Karpas-422 (cell line): ENCODE data around the gene DPY19L2. TPM values are rescaled to one million over a fixed set of nuclear protein-coding genes. Genes with fewer than 3 reads are reported as not detected.
"Not testable (repeated sequence)": the region's sequence is repeated elsewhere in the genome, so short reads cannot be mapped to it uniquely, and the experiment has no call there.

Source experiments
- DNase-seq: peaks from one replicate; pipeline ENCODE4 v3.0.0-alpha.2; 2015
- H2AFZ ChIP-seq: fragments of 200-600 bp; sonication (generic); 2 replicates; pipeline ENCODE4 v1.6.1; 2014; ENCODE audit warnings: antibody characterized with exemption, low read length, mixed read lengths
- H3K27ac ChIP-seq: fragments of 200-600 bp; sonication (generic); 2 replicates; pipeline ENCODE4 v1.5.1; 2014; ENCODE audit warnings: mild to moderate bottlenecking, low read length, moderate library complexity
- H3K27me3 ChIP-seq: fragments of 200-600 bp; sonication (generic); 2 replicates; pipeline ENCODE4 v1.6.1; 2014; ENCODE audit warnings: low read length, mixed read lengths
- H3K36me3 ChIP-seq: fragments of 200-600 bp; sonication (generic); 2 replicates; pipeline ENCODE4 v1.6.1; 2014; ENCODE audit warnings: low read length, mixed read lengths; ENCODE audit not compliant: insufficient read depth
- H3K4me1 ChIP-seq: fragments of 200-600 bp; sonication (generic); 2 replicates; pipeline ENCODE4 v1.6.1; 2014; ENCODE audit warnings: mild to moderate bottlenecking, low read length, mixed read lengths
- H3K4me2 ChIP-seq: fragments of 200-600 bp; sonication (generic); 2 replicates; pipeline ENCODE4 v1.6.1; 2014; ENCODE audit warnings: low read length, low read depth, mild to moderate bottlenecking; ENCODE audit not compliant: poor library complexity, severe bottlenecking
- H3K4me3 ChIP-seq: fragments of 200-600 bp; sonication (generic); 2 replicates; pipeline ENCODE4 v1.5.1; 2014; ENCODE audit warnings: mild to moderate bottlenecking, antibody characterized with exemption, low read length, mixed read lengths
- H3K79me2 ChIP-seq: fragments of 200-600 bp; sonication (generic); 2 replicates; pipeline ENCODE4 v1.6.1; 2014; ENCODE audit warnings: mild to moderate bottlenecking, low read length, mixed read lengths
- H3K9ac ChIP-seq: fragments of 200-600 bp; sonication (generic); 2 replicates; pipeline ENCODE4 v1.6.0; 2014; ENCODE audit warnings: low read length
- H3K9me2 ChIP-seq: fragments of 200-600 bp; sonication (generic), shearing (Covaris generic); replicated peaks from 2 replicates; pipeline ENCODE4 v1.6.0; 2014; ENCODE audit warnings: mild to moderate bottlenecking, low read length, moderate library complexity; ENCODE audit not compliant: insufficient read depth
- H3K9me3 ChIP-seq: fragments of 300-700, 200-600 bp; sonication (generic); 2 replicates; pipeline ENCODE4 v1.6.1; 2014; ENCODE audit warnings: low read length, mixed read lengths
- H4K20me1 ChIP-seq: fragments of 200-600 bp; sonication (generic); 2 replicates; pipeline ENCODE4 v1.6.1; 2014; ENCODE audit warnings: mild to moderate bottlenecking, antibody characterized with exemption, low read length, low read depth; ENCODE audit not compliant: insufficient read depth
- total RNA-seq: library from RNA; depleted of rRNA; stranded (reverse); fragments of >200 nt; shearing (Covaris generic); gene quantifications from 2 replicates; pipeline ENCODE4 v1.2.3, GENCODE V29; 2014; ENCODE audit warnings: low replicate concordance

The DPY19L2 gene
- total RNA-seq, 1 experiment from 2014 or later, result not detected

DNA sequence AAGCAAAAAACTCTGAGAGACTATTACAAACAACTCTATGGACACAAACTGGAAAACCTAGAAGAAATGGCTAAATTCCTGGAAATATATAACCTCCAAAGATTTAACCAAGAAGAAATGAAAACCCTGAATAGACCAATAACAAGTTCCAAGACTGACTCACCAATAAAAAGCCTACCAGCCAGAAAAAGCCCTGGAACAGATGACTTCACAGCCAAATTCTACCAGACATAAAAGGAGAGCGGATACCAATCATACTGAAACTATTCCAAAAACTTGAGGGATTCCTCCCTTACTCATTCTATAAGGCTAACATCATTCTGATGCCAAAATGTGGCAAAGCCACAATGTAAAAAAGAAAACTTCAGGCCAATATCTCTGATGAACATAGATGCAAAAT, 18.8 kb downstream of the DPY19L2 start:
- not testable (repeated sequence) for H3K9ac ChIP-seq, H3K79me2 ChIP-seq, H3K36me3 ChIP-seq, H3K27ac ChIP-seq, H3K9me3 ChIP-seq, H3K4me1 ChIP-seq, DNase-seq, H4K20me1 ChIP-seq, H3K4me2 ChIP-seq, H3K9me2 ChIP-seq, H3K4me3 ChIP-seq, H3K27me3 ChIP-seq, H2AFZ ChIP-seq

DNA sequence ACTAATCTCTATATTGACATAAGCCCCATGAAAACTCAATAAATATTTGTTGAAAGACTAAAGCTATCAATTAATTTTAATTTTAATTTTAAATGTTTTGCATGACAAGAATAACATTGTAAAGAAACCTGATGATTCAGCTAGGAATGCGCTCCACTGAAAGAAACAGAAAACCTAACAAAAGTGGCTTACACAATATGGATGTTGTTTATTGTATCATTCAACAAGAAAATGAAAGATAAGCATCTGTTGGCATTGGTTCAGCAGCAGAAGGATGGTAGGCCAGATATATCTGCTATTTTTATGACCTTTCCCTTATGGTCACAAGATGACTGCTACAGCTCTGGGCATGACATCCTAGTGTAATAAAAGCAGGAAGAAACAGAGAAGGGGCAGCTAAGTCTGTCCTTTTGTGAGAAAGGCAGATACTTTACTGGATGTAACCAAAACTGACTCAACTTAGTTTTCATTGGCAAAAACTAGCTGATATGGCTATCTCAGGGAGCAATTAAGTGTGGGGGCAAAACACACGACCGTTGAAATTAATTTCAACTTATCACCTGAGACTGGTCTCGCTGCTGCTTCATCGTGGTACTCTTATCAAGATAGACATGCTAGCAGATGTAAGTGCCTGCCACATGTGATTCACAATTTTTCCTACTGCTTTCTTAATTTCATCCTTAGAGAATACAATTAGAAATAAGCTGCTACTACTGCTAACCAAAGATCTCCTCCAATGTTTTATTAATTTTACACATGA, 24.7 kb downstream of the DPY19L2 start:
- not testable (repeated sequence) for H3K9ac ChIP-seq, H4K20me1 ChIP-seq, DNase-seq, H3K4me2 ChIP-seq, H3K4me3 ChIP-seq, H3K79me2 ChIP-seq, H3K27ac ChIP-seq, H2AFZ ChIP-seq, H3K36me3 ChIP-seq, H3K9me2 ChIP-seq, H3K4me1 ChIP-seq, H3K27me3 ChIP-seq, H3K9me3 ChIP-seq

DNA sequence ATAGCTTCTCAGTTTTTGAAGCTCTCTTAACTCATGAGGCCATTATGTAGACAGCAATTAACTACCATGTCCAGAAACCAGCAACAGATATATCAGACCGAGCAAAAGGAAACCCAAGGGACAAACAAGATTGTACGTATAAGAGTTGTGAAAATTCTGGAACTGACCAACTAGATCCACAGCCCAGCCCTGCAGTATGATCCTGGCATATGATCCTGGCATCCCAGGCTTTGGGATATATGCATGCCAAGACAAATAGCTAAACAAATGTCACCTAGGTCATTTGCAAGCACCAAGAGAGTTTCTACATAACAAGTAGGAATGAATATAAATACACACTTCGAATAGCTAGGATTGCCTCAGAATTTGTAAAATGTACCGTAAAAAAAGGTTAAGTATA, 44.0 kb downstream of the DPY19L2 start:
- not testable (repeated sequence) for H2AFZ ChIP-seq, H3K4me1 ChIP-seq, H3K9me2 ChIP-seq, H3K79me2 ChIP-seq, H3K36me3 ChIP-seq, DNase-seq, H3K9me3 ChIP-seq, H4K20me1 ChIP-seq, H3K27me3 ChIP-seq, H3K27ac ChIP-seq, H3K4me3 ChIP-seq, H3K9ac ChIP-seq, H3K4me2 ChIP-seq

DNA sequence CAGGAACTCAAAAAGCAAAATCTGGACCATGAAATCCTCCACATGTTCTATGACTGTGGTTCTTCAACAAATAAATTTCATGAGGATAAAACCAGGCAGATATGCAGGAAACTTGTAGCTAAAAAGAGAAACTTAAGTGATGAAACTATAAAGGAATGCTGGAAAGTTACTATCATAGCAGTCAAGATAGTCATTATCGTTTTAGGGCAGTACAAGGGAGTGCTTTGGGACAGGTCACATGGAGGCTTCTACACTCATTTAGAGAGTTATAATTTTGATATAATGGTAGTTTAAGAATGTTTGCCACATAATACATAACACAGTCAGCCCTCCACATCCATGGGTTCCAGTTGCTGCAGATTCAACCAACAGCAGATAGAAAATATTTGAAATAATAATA, 52.7 kb downstream of the DPY19L2 start:
- not testable (repeated sequence) for H3K4me1 ChIP-seq, H3K36me3 ChIP-seq, H3K4me2 ChIP-seq, H3K27me3 ChIP-seq, H3K4me3 ChIP-seq, H4K20me1 ChIP-seq, DNase-seq, H2AFZ ChIP-seq, H3K9ac ChIP-seq, H3K9me3 ChIP-seq, H3K27ac ChIP-seq, H3K79me2 ChIP-seq, H3K9me2 ChIP-seq

DNA sequence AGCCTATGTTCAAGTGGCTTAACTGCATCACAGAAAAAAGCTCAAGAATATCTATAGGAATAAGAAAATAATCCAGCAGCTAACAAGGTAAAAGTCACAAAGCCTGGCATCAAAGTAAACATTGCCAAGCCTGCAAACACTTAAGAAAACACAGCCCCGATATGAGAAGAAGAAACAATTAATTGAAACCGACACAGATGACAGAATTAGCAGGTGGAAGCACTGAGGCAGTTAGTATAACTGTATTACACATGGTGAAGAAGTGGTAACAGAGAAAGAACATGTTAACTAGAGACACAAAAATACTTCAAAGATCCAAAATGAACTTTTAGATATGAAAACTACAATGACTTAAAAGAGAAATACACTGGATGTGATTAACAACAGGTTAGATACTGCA, 57.0 kb downstream of the DPY19L2 start:
- H3K36me3 ChIP-seq, H3K9me3 ChIP-seq, H2AFZ ChIP-seq, H3K9ac ChIP-seq, H3K4me2 ChIP-seq, H3K27me3 ChIP-seq, H3K9me2 ChIP-seq, H3K79me2 ChIP-seq, H4K20me1 ChIP-seq, H3K27ac ChIP-seq, DNase-seq, H3K4me3 ChIP-seq, H3K4me1 ChIP-seq: not testable (repeated sequence)

DNA sequence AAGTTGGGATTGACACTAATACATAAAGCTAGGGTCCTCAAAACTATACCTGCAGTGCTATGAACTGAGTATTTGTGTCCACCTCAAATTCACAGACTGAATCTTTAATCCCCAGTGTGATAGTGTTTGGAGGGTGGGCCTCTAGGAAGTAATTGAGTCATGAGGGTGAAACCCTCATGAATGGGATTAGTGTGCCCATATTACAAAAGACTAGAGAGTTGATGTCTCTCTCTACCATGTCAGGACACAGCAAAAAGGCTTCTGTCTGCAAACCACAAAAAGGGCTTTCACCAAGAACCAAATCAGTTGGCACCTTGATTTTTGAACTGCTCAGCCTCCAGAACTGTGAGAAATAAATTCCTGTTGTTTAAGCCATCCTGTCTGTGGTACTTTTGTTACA, 59.0 kb downstream of the DPY19L2 start:
- H3K9me2 ChIP-seq, H3K27ac ChIP-seq, H3K79me2 ChIP-seq, H3K4me1 ChIP-seq, H3K36me3 ChIP-seq, H3K27me3 ChIP-seq, H3K4me2 ChIP-seq, H3K9ac ChIP-seq, H3K4me3 ChIP-seq, DNase-seq, H4K20me1 ChIP-seq, H3K9me3 ChIP-seq, H2AFZ ChIP-seq: not testable (repeated sequence)

DNA sequence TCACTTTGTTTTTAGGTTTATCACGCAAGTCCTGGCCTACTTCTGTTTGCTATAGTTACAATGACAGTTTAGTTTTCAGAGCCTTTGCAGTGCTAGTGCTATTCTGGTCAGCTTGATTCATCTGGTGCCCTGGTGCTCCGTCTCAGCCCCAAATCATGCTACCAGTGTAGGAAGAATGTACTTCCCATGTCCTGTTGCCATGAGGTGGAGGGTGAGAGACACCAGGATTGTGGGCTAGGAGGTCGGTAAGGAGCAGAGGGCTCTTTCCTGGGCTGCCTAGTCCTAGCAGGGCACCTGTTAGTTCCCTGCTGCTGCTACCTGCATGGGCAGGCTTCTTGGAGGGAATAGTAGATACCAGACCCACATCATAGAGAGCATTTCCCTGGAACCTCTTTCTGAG, 63.3 kb downstream of the DPY19L2 start:
- not testable (repeated sequence) for H3K4me2 ChIP-seq, H3K4me1 ChIP-seq, H3K4me3 ChIP-seq, H3K9me2 ChIP-seq, H3K9ac ChIP-seq, H3K27ac ChIP-seq, H4K20me1 ChIP-seq, H3K27me3 ChIP-seq, DNase-seq, H3K36me3 ChIP-seq, H2AFZ ChIP-seq, H3K79me2 ChIP-seq, H3K9me3 ChIP-seq

DNA sequence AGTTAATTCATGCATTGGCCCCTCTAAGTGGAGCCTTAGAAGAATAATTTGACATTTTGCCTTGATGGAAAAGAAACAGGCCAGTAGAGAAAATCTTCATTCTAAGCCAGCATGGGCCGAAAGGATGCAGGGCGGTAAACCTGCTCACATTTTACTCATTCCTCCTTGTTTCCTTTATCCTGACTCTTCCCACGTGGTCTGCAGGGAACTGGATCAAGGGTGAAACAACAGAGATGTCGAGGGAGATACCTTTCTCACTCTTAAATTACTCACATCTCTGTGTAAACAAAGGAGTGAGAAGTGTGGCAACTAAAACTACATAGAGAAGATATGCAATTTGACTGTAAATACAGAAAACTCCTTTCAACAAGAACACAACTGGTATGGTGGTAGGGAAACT, 73.5 kb downstream of the DPY19L2 start:
- not testable (repeated sequence) for H2AFZ ChIP-seq, H3K36me3 ChIP-seq, H3K4me1 ChIP-seq, DNase-seq, H3K79me2 ChIP-seq, H3K9ac ChIP-seq, H4K20me1 ChIP-seq, H3K9me2 ChIP-seq, H3K4me3 ChIP-seq, H3K27me3 ChIP-seq, H3K4me2 ChIP-seq, H3K9me3 ChIP-seq, H3K27ac ChIP-seq

DNA sequence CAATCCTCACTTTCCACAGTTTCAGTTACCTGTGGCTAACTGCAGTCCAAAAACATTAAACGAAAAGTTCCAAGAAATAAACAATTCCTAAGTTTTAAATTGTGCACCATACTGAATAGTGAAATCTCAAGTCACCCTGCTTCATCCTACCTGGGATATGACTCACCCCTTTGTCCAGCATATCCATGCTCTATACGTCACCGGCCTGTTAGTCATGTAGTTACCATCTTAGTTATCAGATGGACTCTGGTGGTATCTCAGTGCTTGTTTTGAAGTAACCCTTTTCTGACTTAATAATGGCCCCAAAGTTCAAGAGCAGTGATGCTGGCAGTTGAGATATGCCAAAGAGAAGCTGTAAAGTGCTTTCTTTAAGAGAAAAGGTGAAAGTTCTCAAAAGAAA, 83.9 kb downstream of the DPY19L2 start:
- not testable (repeated sequence) for H4K20me1 ChIP-seq, H3K36me3 ChIP-seq, H3K4me1 ChIP-seq, H3K9me2 ChIP-seq, H3K9me3 ChIP-seq, H3K27me3 ChIP-seq, H2AFZ ChIP-seq, H3K9ac ChIP-seq, H3K27ac ChIP-seq, DNase-seq, H3K79me2 ChIP-seq, H3K4me2 ChIP-seq, H3K4me3 ChIP-seq
